Measurements from ENCODE around the gene NR3C2.

GRCh38 chr4:148310756-148311155, 131.5 kb downstream of the NR3C2 start:
- TF ChIP-seq CTCF (conservative IDR thresholded peaks at IDR 0.05) (no peak), EZH2 (IDR thresholded peaks at IDR 0.05; ENCODE audit: low read depth) (no peak)

Data from PC-9 (cell line).